ENCODE data around the gene MCTP2.
A peak's percentile ranks its signal among the peaks of the same experiment; 100 is the strongest.

The MCTP2 gene

GRCh38 chr15:94306700-94307650 lies 75.6 kb downstream of the MCTP2 start:
- no peak for DNase-seq

- DNase-seq = no peak
These were observed 81.6 kb downstream of the MCTP2 start for GRCh38 chr15:94312946-94313345.

- no peak for DNase-seq
These were observed 83.3 kb downstream of the MCTP2 start for GRCh38 chr15:94314639-94315038.

GRCh38 chr15:94317211-94317610 lies 85.8 kb downstream of the MCTP2 start:
- DNase-seq = no peak

- no peak for DNase-seq
These were observed 90.8 kb downstream of the MCTP2 start for GRCh38 chr15:94322141-94322540.

GRCh38 chr15:94323076-94323475 lies 91.7 kb downstream of the MCTP2 start:
- no peak for DNase-seq

- peak; percentile 81 for DNase-seq
These were observed 92.9 kb downstream of the MCTP2 start for GRCh38 chr15:94324117-94324826.

GRCh38 chr15:94324835-94325767 lies 93.7 kb downstream of the MCTP2 start:
- DNase-seq = no peak

- no peak for DNase-seq
These were observed 96.1 kb downstream of the MCTP2 start for GRCh38 chr15:94327356-94327936.

- DNase-seq = no peak
These were observed 100.4 kb downstream of the MCTP2 start for GRCh38 chr15:94331731-94332130.

GRCh38 chr15:94335616-94336015 lies 104.3 kb downstream of the MCTP2 start:
- DNase-seq = no peak

GRCh38 chr15:94336817-94337467 lies 105.6 kb downstream of the MCTP2 start:
- DNase-seq = no peak

- DNase-seq = no peak
These were observed 107.0 kb downstream of the MCTP2 start for GRCh38 chr15:94338243-94338846.

- DNase-seq = no peak
These were observed 114.9 kb downstream of the MCTP2 start for GRCh38 chr15:94346282-94346681.

GRCh38 chr15:94348084-94348483 lies 116.7 kb downstream of the MCTP2 start:
- no peak for DNase-seq

GRCh38 chr15:94351031-94351535 lies 119.7 kb downstream of the MCTP2 start:
- DNase-seq = no peak

- no peak for DNase-seq
These were observed 121.5 kb downstream of the MCTP2 start for GRCh38 chr15:94352636-94353487.

- DNase-seq = no peak
These were observed 122.1 kb downstream of the MCTP2 start for GRCh38 chr15:94353488-94353820.

GRCh38 chr15:94354655-94355054 lies 123.3 kb downstream of the MCTP2 start:
- DNase-seq = no peak

- no peak for DNase-seq
These were observed 128.4 kb downstream of the MCTP2 start for GRCh38 chr15:94359716-94360115.
